Measurements from ENCODE around the gene MLANA.

Gene MLANA, protein sequence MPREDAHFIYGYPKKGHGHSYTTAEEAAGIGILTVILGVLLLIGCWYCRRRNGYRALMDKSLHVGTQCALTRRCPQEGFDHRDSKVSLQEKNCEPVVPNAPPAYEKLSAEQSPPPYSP

GRCh38 chr9:5890641-5891040 is at the start of gene MLANA:
Gene MLANA (plus strand): TSS chr9:5890889. CDS start chr9:5892475, 1,586 bp downstream.
- Histone ChIP-seq H3K9me3 (no peaks in the 10 kb centered on the region), H3K36me3 (peaks cover 0 to 2% (median 0%) of the 10 kb centered on the region in 3 donors), H3K4me3 (no peak within 1 kb of the TSS), H3K4me1 (no peaks in the 10 kb centered on the region), H3K27me3 (no peaks in the 10 kb centered on the region), H3K27ac (no peak within 1 kb of the TSS)
- TF ChIP-seq, protein P1, sequence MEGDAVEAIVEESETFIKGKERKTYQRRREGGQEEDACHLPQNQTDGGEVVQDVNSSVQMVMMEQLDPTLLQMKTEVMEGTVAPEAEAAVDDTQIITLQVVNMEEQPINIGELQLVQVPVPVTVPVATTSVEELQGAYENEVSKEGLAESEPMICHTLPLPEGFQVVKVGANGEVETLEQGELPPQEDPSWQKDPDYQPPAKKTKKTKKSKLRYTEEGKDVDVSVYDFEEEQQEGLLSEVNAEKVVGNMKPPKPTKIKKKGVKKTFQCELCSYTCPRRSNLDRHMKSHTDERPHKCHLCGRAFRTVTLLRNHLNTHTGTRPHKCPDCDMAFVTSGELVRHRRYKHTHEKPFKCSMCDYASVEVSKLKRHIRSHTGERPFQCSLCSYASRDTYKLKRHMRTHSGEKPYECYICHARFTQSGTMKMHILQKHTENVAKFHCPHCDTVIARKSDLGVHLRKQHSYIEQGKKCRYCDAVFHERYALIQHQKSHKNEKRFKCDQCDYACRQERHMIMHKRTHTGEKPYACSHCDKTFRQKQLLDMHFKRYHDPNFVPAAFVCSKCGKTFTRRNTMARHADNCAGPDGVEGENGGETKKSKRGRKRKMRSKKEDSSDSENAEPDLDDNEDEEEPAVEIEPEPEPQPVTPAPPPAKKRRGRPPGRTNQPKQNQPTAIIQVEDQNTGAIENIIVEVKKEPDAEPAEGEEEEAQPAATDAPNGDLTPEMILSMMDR (IDR thresholded peaks at IDR 0.05), result no peak
- intact Hi-C loops (cut with DNase I; ENCODE audit: low total_unique reads), result no loop called here
- DNase-seq, result no peak

GRCh38 chr9:5841771-5842573 is 48.7 kb upstream of the MLANA start:
- Histone ChIP-seq H3K4me3 (no peak overlapping the region), H3K27ac (no peak overlapping the region), H3K27me3 (no peaks in the 10 kb centered on the region), H3K4me1 (no peaks in the 10 kb centered on the region), H3K36me3 (peaks cover 0 to 6% (median 0%) of the 10 kb centered on the region in 3 donors), H3K9me3 (no peaks in the 10 kb centered on the region)
- no peak for DNase-seq
- intact Hi-C loops (cut with DNase I; ENCODE audit: low total_unique reads), result no loop called here
- TF ChIP-seq, protein P1 (IDR thresholded peaks at IDR 0.05), result no peak

- no peaks in the 10 kb centered on the region for H3K4me1 ChIP-seq
- TF ChIP-seq, protein P1 (IDR thresholded peaks at IDR 0.05), result no peak
- intact Hi-C loops (cut with DNase I; ENCODE audit: low total_unique reads), result no loop called here
- peaks cover 0 to 6% (median 0%) of the 10 kb centered on the region in 3 donors for H3K36me3 ChIP-seq
- no peaks in the 10 kb centered on the region for H3K27me3 ChIP-seq
- H3K9me3 ChIP-seq, result no peaks in the 10 kb centered on the region
- H3K27ac ChIP-seq, result no peak overlapping the region
- no peak for DNase-seq
- H3K4me3 ChIP-seq, result no peak overlapping the region
These were observed 47.5 kb upstream of the MLANA start for GRCh38 chr9:5842929-5843793.

GRCh38 chr9:5843794-5844471 is 46.8 kb upstream of the MLANA start:
- Histone ChIP-seq H3K36me3 (peaks cover 0 to 6% (median 0%) of the 10 kb centered on the region in 3 donors), H3K27ac (no peak overlapping the region), H3K4me1 (no peaks in the 10 kb centered on the region), H3K9me3 (no peaks in the 10 kb centered on the region), H3K27me3 (no peaks in the 10 kb centered on the region), H3K4me3 (no peak overlapping the region)
- intact Hi-C loops (cut with DNase I; ENCODE audit: low total_unique reads), result no loop called here
- no peak for DNase-seq
- TF ChIP-seq, protein P1 (IDR thresholded peaks at IDR 0.05), result no peak

DNA sequence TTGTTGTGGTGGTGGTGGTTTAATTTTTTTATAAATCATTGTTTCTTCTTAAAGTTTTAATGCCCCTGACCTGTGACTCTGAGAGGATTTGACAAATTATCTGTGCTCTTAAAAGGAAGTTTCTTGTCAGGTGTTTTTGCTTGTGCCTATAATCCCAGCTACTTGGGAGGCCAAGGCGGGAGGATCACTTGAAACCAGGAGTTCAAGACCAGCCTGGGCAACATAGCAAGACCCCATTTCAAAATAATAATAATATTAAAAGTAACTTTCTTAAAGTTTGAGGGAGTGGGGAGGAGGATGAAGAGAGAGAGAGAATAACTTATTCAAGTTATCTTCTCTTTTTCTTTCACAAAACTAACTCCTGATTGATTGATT is 45.5 kb upstream of the MLANA start:
- Histone ChIP-seq H3K4me1 (no peaks in the 10 kb centered on the region), H3K27me3 (no peaks in the 10 kb centered on the region), H3K36me3 (peaks cover 0 to 6% (median 0%) of the 10 kb centered on the region in 3 donors), H3K9me3 (no peaks in the 10 kb centered on the region), H3K4me3 (no peak overlapping the region), H3K27ac (no peak overlapping the region)
- intact Hi-C loops (cut with DNase I; ENCODE audit: low total_unique reads), result no loop called here
- TF ChIP-seq, protein P1 (IDR thresholded peaks at IDR 0.05), result no peak
- DNase-seq, result no peak

All from tibial artery (tissue), 4 donors.